Naive B cell (primary cell): Measurements from ENCODE around the gene IRGQ. TPM values are rescaled to one million over a fixed set of nuclear protein-coding genes. Genes with fewer than 3 reads are reported as not detected.
"Not testable (repeated sequence)": the region's sequence is repeated elsewhere in the genome, so short reads cannot be mapped to it uniquely, and the experiment has no call there.

ENCODE experiments used
- ATAC-seq, 2 donors: fragments of 150-1000 bp; cut with Tn5 transposase; 2 replicates each; pipeline ENCODE4 v1.10.0; 2021; ENCODE audit warnings: low read depth in 2 of 2, mild to moderate bottlenecking in 2 of 2, moderate library complexity in 2 of 2
- DNase-seq: peaks from one replicate; pipeline ENCODE4 v3.0.0; 2022
- H3K27ac Mint-ChIP-seq, 6 donors: one replicate each; pipeline ENCODE4 v1.8.0; 2020 to 2022; ENCODE audit warnings: mild to moderate bottlenecking in 6 of 6, mixed read lengths in 6 of 6, moderate library complexity in 5 of 6, inconsistent platforms in 2 of 6
- H3K27me3 Mint-ChIP-seq, 3 donors: one replicate each; pipeline ENCODE4 v1.8.0; 2021 to 2022; ENCODE audit warnings: mixed read lengths in 3 of 3, mild to moderate bottlenecking in 1 of 3
- H3K36me3 Mint-ChIP-seq, 2 donors: one replicate each; pipeline ENCODE4 v1.8.0; 2020 to 2022; ENCODE audit warnings: mixed read lengths in 2 of 2, inconsistent platforms in 1 of 2, mild to moderate bottlenecking in 1 of 2
- H3K4me1 Mint-ChIP-seq, 3 donors: one replicate each; pipeline ENCODE4 v1.8.0; 2020 to 2022; ENCODE audit warnings: mixed read lengths in 3 of 3, inconsistent platforms in 1 of 3, mild to moderate bottlenecking in 1 of 3, moderate library complexity in 1 of 3
- H3K4me3 Mint-ChIP-seq, 8 donors: one replicate each; pipeline ENCODE4 v1.8.0; 2020 to 2022; ENCODE audit warnings: mild to moderate bottlenecking in 8 of 8, mixed read lengths in 8 of 8, moderate library complexity in 8 of 8, inconsistent platforms in 2 of 8
- H3K9me3 Mint-ChIP-seq, 7 donors: one replicate each; pipeline ENCODE4 v1.8.0; 2020 to 2022; ENCODE audit warnings: mixed read lengths in 7 of 7, mild to moderate bottlenecking in 5 of 7, inconsistent platforms in 2 of 7, moderate library complexity in 1 of 7
- polyA plus RNA-seq, 6 donors: library from polyadenylated mRNA; unstranded; fragments of 300-500 nt; fragmentation: Illumina TruSeq; gene quantifications; one replicate each; pipeline ENCODE4 v1.2.3, GENCODE V29; 2021; ENCODE audit warnings: low read depth in 6 of 6

Gene IRGQ
- polyA plus RNA-seq, 6 donors from 2014 or later = 0.93 to 2.4 (median 1.3) TPM; not detected in 1

DNA sequence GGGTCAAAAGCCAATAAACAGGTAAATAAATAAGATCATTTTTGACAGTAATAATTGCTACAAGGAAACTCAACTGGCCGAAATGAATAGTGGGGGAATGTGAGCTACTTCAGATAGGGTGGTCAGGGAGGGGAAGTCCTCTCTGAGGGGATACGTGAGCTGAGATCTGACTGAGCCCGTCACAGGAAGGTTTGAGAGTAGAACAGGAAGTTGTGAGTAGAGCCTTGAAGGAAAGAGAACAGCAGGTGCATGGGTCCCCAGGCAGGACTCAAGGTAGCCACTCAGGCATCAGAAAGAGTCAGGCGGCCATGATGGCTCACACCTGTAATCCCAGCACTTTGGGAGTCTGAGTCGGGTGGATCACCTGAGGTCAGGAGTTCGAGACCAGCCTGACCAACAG lies 6.3 kb downstream of the IRGQ start:
- Mint-ChIP-seq H3K4me3 (peak overlapping the region in 5 of 8 donors; percentile 23 to 52 (median 45)), H3K36me3 (peaks cover 0 to 8% of the 10 kb centered on the region in 2 donors), H3K9me3 (no peaks in the 10 kb centered on the region), H3K27me3 (no peaks in the 10 kb centered on the region), H3K27ac (peak overlapping the region; percentile 57 to 92 (median 86)), H3K4me1 (peaks cover 39 to 59% (median 55%) of the 10 kb centered on the region in 3 donors)
- peak; percentile 80 for ATAC-seq
- DNase-seq = peak; percentile 25

DNA sequence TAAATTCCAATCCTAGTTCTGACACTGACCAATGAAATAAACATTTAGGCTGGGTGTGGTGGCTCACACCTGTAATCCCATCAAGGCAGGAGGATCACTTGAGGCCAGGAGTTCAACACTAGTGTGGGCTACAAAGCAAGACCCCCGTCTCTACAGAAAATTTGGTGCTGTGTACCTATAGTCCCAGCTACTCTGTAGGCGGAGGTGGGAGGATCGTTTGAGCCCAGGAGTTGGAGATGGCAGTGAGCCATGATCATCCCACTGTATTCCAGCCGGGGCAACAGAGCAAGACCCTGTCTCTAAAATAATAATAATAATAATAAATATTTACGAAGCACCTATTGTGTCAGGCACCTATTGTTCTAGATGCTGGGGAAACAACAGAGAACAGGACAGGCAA lies 6.7 kb downstream of the IRGQ start:
- DNase-seq (no peak), ATAC-seq (no peak)
- H3K36me3 Mint-ChIP-seq = peaks cover 0 to 8% of the 10 kb centered on the region in 2 donors
- no peaks in the 10 kb centered on the region for H3K9me3 Mint-ChIP-seq
- peaks cover 42 to 63% (median 59%) of the 10 kb centered on the region in 3 donors for H3K4me1 Mint-ChIP-seq
- peak overlapping the region in 4 of 8 donors; percentile 23 to 52 (median 46) for H3K4me3 Mint-ChIP-seq
- no peaks in the 10 kb centered on the region for H3K27me3 Mint-ChIP-seq
- peak overlapping the region in 4 of 6 donors; percentile 86 to 92 (median 88) for H3K27ac Mint-ChIP-seq

DNA sequence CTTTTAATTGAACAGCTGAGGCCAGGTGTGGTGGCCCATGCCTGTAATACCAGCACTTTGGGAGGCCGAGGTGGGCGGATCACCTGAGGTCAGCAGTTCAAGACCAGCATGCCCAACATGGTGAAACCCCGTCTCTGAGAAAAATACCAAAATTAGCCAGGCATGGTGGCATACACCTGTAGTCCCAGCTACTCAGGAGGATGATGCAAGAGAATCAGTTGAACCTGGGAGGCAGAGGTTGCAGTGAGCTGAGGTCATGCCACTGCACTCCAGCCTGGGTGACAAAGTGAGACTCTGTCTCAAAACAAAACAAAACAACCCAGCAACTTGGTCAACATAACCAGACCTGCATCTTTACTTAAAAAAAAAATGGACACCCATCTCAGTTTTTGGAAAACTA lies 8.9 kb downstream of the IRGQ start:
- not testable (repeated sequence) for DNase-seq, H3K36me3 Mint-ChIP-seq, H3K27me3 Mint-ChIP-seq, ATAC-seq, H3K4me3 Mint-ChIP-seq, H3K9me3 Mint-ChIP-seq
- peaks cover 31 to 70% (median 55%) of the 10 kb centered on the region in 3 donors for H3K4me1 Mint-ChIP-seq
- H3K27ac Mint-ChIP-seq = peak overlapping the region in 1 of 6 donors; percentile 11

DNA sequence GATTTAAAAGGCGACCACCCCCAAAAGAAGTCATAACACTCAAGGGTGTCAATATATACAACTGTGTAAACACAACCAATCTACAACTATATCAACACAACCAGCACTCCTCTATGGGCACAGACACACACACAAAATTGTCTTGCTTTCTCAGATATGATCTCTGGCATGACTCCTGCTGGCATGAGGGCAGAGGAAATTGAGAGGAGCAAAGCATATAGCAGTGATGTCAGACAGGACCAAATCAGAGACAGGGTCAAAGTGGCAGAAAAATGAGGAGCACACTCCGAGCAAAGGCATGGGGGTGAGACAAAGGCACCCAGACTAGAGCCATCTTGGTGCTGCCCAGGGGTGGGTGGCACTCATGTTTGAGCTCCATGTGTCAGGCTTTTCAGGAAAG lies 9.6 kb downstream of the IRGQ start:
- peak overlapping the region in 3 of 6 donors; percentile 10 to 69 (median 25) for H3K27ac Mint-ChIP-seq

DNA sequence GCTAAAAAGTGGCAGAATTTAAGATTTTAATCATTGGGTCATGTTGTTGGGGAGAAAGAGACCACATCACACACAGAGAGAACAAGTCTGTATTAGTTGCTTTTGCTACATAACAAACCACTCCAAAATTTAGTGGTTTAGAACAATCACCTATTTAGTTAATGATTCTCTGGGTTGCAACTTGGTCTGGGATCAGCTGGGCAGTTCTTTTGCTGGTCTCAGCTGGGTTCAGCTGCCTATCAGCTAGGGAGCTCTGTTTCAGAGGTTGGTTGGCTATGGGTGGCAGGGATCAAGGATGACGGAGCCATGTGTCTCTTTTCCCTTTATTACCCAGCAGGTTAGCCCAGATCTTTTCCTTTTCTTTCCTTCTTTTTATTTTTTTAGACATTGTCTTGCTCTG lies 11.4 kb downstream of the IRGQ start:
- Mint-ChIP-seq H3K4me3 (peak overlapping the region; percentile 26 to 62 (median 44)), H3K4me1 (peaks cover 36 to 70% (median 52%) of the 10 kb centered on the region in 3 donors), H3K9me3 (no peaks in the 10 kb centered on the region), H3K27ac (peak overlapping the region; percentile 63 to 92 (median 89)), H3K36me3 (peaks cover 0 to 8% of the 10 kb centered on the region in 2 donors), H3K27me3 (no peaks in the 10 kb centered on the region)
- no peak for ATAC-seq
- DNase-seq = no peak

More for the DNA sequence above, 9.6 kb downstream of the IRGQ start:
- Mint-ChIP-seq H3K4me1 (peaks cover 37 to 77% (median 62%) of the 10 kb centered on the region in 3 donors), H3K9me3 (no peaks in the 10 kb centered on the region), H3K27me3 (no peaks in the 10 kb centered on the region), H3K4me3 (peak overlapping the region in 2 of 8 donors; percentile 14 to 66), H3K36me3 (peaks cover 0 to 8% of the 10 kb centered on the region in 2 donors)
- DNase-seq (no peak), ATAC-seq (no peak)

DNA sequence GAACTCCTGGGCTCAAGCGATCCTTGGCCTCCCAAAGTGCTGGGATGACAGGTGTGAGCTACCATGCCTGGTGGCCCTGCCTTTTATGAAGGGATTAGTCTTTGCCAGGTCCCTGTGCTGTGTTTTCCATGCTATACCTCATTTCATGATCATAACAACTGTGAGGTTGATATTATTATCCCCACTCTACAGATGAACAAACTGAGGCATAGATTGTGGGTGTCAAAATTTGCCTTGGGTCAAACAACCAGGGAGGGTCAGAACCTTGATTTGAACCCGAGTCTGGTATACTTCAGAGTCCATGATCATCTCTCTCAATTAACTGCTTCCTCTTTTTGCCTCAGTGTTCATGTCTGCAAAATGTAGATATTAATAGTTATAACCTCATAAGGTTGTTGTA lies 13.4 kb downstream of the IRGQ start:
- no peaks in the 10 kb centered on the region for H3K9me3 Mint-ChIP-seq
- peaks cover 43 to 70% (median 56%) of the 10 kb centered on the region in 3 donors for H3K4me1 Mint-ChIP-seq
- DNase-seq (no peak), ATAC-seq (no peak)
- H3K4me3 Mint-ChIP-seq = peak overlapping the region in 2 of 8 donors; percentile 37 to 65
- peaks cover 0 to 8% of the 10 kb centered on the region in 2 donors for H3K36me3 Mint-ChIP-seq
- peak overlapping the region in 1 of 6 donors; percentile 7 for H3K27ac Mint-ChIP-seq
- no peaks in the 10 kb centered on the region for H3K27me3 Mint-ChIP-seq

DNA sequence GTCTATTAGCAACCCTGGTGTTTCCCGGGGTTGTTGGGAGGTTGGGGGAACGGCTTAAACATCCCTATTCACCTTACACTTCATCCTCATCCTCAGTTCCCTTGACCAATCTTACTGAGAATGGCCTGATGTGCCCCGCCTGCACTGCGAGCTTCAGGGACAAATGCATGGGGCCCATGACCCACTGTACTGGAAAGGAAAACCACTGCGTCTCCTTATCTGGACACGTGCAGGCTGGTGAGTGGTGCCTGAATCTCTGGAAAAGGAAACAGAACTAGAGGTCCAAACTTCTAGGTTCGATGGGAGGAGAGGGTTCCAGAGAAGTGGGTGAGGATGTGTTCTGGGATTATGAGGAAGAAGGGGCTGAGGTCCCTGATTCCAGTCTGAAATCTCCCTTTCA lies 14.5 kb downstream of the IRGQ start:
- ATAC-seq (no peak), DNase-seq (no peak)
- Mint-ChIP-seq H3K9me3 (no peaks in the 10 kb centered on the region), H3K27me3 (no peaks in the 10 kb centered on the region), H3K4me1 (peaks cover 49 to 68% (median 57%) of the 10 kb centered on the region in 3 donors), H3K27ac (peak overlapping the region in 3 of 6 donors; percentile 27 to 90 (median 75)), H3K4me3 (peak overlapping the region in 3 of 8 donors; percentile 56 to 71 (median 64)), H3K36me3 (peaks cover 0 to 6% of the 10 kb centered on the region in 2 donors)

DNA sequence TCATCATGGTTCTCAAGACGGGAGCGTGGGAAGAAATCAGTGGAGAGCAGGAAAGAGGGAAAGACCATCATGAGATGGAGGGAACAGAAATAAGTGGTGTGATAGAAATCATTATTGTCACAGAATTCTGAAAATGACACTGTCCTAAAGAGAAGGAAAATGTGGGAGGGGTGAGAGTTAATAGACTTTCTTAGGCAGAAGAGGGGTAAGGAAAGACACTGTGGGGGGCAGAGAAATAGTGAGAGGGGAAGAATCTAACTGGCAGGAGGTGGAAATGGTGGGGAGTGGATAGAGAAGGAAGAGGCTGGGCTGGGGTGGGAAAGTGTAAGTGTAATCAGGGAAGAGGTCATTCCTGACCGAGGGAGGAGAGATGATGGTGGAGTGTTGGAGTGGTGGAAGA lies 17.1 kb downstream of the IRGQ start:
- no peaks in the 10 kb centered on the region for H3K27me3 Mint-ChIP-seq
- H3K4me1 Mint-ChIP-seq = peaks cover 42 to 62% (median 47%) of the 10 kb centered on the region in 3 donors
- ATAC-seq = no peak
- no peaks in the 10 kb centered on the region for H3K36me3 Mint-ChIP-seq
- no peak for DNase-seq
- peak overlapping the region; percentile 38 to 90 (median 76) for H3K4me3 Mint-ChIP-seq
- no peaks in the 10 kb centered on the region for H3K9me3 Mint-ChIP-seq
- H3K27ac Mint-ChIP-seq = peak overlapping the region in 5 of 6 donors; percentile 29 to 75 (median 65)

DNA sequence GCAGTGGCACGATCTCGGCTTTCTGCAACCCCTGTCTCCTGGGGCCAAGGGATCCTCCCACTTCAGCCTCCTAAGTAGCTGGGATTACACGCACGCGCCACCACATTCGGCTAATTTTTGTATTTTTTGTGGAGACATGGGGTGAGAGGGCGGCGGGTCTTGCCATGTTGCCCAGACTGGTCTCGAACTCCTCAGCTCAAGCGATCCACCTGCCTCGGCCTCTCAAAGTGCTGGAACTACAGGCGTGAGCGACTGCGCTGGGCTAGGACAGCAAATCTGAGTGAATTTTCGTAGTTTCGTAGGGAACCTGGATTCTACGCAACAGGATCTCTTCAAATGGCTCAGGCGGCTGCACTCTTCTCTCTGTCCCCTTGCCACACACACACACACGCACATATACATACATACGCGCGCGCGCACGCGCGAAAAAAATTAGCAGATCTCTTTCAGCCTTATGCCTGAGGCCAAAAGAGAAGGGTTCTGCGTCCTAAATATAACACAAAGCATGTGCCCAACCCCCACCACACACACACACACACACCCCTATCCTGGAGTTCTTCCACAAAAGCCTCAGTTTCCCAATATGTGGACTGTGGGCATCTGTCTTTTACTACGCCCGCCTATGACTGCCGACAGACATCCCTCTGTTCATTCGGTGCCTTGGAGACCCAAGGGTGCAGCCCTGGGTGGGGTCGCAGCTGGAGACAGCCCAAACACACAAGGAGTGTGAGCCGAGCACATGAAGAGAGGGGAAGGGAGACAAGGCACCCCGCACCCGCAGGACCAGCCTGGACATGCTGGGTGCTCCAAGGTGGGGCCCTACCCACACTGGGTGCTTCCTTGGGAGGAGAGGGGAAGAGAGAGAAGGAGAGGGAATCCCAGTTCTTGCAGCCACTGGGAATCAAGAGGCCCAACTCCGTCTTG lies 19.7 kb downstream of the IRGQ start:
- Mint-ChIP-seq H3K27ac (peak overlapping the region; percentile 65 to 99 (median 98)), H3K36me3 (peaks cover 0 to 8% of the 10 kb centered on the region in 2 donors), H3K4me1 (peaks cover 46 to 58% (median 47%) of the 10 kb centered on the region in 3 donors), H3K4me3 (peak overlapping the region; percentile 61 to 99 (median 82)), H3K9me3 (no peaks in the 10 kb centered on the region), H3K27me3 (no peaks in the 10 kb centered on the region)
- DNase-seq (no peak), ATAC-seq (peak in 1 of 2 donors; percentile 1)

DNA sequence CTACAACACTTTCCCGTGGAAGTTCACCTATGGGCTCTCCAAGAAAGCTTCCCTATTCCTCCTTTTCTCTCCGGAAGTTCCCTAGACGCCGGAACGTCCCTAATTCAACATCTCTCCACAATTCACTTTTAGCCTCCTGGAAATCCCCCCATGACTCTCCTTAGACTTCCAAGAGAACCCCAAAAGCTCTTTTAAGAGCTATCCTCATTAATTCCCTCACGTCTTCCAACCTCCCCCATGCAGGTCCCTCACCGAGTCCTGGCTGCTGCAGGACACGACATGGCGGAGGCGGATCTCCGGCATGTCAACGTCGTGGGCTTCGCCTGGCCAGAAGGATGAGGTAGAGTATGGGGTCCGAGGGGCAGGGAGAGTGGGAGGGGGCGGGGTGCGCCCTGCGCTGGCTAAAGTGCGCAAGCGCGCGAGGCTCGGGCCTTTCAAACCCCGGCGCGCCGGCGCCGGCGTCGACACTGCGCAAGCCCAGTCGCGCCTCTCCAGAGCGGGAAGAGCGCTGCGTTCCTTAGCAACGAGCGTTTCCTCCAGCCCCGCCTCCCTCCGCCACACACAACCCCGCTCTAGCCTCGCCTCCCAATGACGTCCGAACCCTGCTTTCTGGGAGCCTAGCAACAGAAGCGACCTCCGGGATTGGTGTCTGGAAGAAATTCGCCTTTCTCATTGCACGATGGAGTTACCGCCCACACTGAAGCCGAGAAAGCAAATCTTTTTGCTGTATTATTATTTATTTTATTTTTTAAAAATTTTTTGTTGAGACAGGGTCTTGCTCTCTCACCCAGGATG lies 20.6 kb downstream of the IRGQ start, which contains the start of the genes PINLYP and XRCC1:
Gene PINLYP (plus strand): TSS at position 646 of the 795 bp plus-strand sequence. CDS start 1,391 bp downstream, outside the sequence.
Gene XRCC1 (minus strand): TSS at position 372 of the 795 bp plus-strand sequence. CDS start 69 bp downstream, at position 303.
- Mint-ChIP-seq H3K36me3 (peaks cover 0 to 8% of the 10 kb centered on the region in 2 donors), H3K9me3 (no peaks in the 10 kb centered on the region), H3K27ac (peak within 1 kb of the TSS; percentile 97 to 99 (median 98)), H3K27me3 (no peaks in the 10 kb centered on the region), H3K4me1 (peaks cover 49 to 65% (median 55%) of the 10 kb centered on the region in 3 donors), H3K4me3 (peak within 1 kb of the TSS; percentile 97 to 99 (median 98))
- peak; percentile 94 for DNase-seq
- ATAC-seq = peak; percentile 98 to 99

DNA sequence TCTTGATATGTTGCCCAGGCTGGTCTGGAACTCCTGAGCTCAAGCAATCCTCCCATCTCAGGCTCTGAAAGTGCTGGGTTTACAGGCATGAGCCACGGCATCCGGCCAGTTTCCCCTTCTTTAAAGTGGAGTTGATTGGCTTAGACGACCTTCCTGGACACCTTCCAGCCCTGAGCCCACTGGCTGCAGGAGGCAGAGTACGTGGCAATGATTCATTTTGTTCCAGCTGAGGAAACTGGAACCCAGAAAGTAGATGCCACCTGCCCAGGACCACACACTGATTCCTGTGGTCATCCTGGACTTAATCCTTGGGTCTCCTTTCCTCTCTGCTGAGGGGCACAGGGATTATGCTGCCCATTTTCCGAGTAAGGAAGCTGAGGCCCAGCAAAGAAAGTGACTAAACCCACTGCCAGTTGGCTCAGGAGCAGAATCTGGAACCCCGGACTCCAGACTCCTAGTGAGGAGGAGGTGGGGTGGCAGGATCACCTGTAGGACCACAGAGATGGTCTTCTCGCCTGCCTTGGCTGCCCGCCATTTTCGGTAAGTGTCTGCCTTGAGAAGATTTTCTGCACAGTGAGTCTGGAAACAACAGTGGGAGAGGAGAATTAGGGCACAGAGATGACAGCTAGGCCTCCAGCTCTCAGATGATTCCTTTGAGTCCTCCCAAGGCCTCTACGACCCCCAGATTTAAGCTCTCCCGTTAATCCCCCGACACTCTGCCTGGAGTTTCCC lies 21.3 kb downstream of the IRGQ start:
- no peak for ATAC-seq
- peak overlapping the region; percentile 97 to 99 (median 98) for H3K4me3 Mint-ChIP-seq
- no peak for DNase-seq
- peak overlapping the region; percentile 97 to 99 (median 98) for H3K27ac Mint-ChIP-seq
- H3K27me3 Mint-ChIP-seq = no peaks in the 10 kb centered on the region
- H3K4me1 Mint-ChIP-seq = peaks cover 49 to 65% (median 55%) of the 10 kb centered on the region in 3 donors
- no peaks in the 10 kb centered on the region for H3K9me3 Mint-ChIP-seq
- H3K36me3 Mint-ChIP-seq = peaks cover 0 to 8% of the 10 kb centered on the region in 2 donors

DNA sequence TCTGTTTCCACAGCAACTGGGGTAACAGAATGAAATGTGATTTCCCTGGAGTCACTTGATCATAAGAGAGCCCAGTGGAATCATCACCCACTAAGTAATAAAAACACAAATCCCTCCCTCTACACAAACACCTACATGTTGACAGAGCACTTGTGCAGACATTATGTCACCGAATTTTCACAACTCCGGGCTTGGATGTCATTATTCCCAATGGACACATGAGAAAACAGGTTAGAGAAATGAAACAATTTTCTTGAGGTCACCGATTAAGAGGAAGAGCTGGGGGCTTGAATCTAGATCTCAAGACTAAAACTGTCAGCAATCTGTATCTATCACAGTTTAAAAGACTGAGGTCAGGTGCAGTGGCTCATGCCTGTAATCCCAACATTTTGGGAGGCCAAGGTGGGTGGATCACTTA lies 23.8 kb downstream of the IRGQ start:
- no peak for DNase-seq
- no peaks in the 10 kb centered on the region for H3K27me3 Mint-ChIP-seq
- H3K36me3 Mint-ChIP-seq = peaks cover 0 to 8% of the 10 kb centered on the region in 2 donors
- no peaks in the 10 kb centered on the region for H3K9me3 Mint-ChIP-seq
- peak overlapping the region in 5 of 6 donors; percentile 39 to 83 (median 80) for H3K27ac Mint-ChIP-seq
- peaks cover 38 to 64% (median 53%) of the 10 kb centered on the region in 3 donors for H3K4me1 Mint-ChIP-seq
- no peak for ATAC-seq
- peak overlapping the region in 2 of 8 donors; percentile 6 to 55 for H3K4me3 Mint-ChIP-seq
